Transverse colon (tissue), 4 donors: ENCODE results near the gene OXLD1. TPM values are rescaled to one million over a fixed set of nuclear protein-coding genes. Genes with fewer than 3 reads are reported as not detected.
A peak's percentile ranks its signal among the peaks of the same experiment; 100 is the strongest.

Experiments
- DNase-seq: peaks from one replicate; pipeline ENCODE4 v3.0.0-alpha.2; 2019
- H3K27ac ChIP-seq, 4 donors: fragments of 200-600 bp; sonication (generic); 2 replicates each; pipeline ENCODE4 v1.5.1; 2016 to 2018; ENCODE audit warnings: inconsistent platforms in 4 of 4
- H3K27me3 ChIP-seq: fragments of 200-600 bp; sonication (generic); 2 replicates; pipeline ENCODE4 v1.5.1; 2017; ENCODE audit warnings: inconsistent platforms
- H3K36me3 ChIP-seq, 4 donors: fragments of 200-600 bp; sonication (generic); 2 replicates each; pipeline ENCODE4 v1.5.1; 2017 to 2019; ENCODE audit warnings: inconsistent platforms in 4 of 4
- H3K4me1 ChIP-seq, 4 donors: fragments of 200-600 bp; sonication (generic); 2 replicates each; pipeline ENCODE4 v1.5.1; 2017 to 2020; ENCODE audit warnings: inconsistent platforms in 4 of 4
- H3K4me3 ChIP-seq, 4 donors: fragments of 200-600 bp; sonication (generic); 1 replicate in 1 of 4; 2 replicates in 3 of 4; pipeline versions ENCODE4 v1.5.1 to v1.6.1; 2017 to 2019; ENCODE audit warnings: inconsistent platforms in 4 of 4
- H3K9me3 ChIP-seq, 2 donors: fragments of 200-600 bp; sonication (generic); 2 replicates each; pipeline ENCODE4 v1.5.1; 2017 to 2019; ENCODE audit warnings: inconsistent platforms in 2 of 2
- CTCF ChIP-seq, 5 experiments: fragments of 200-600 bp in 3 of 5; fragments of 450-650 bp in 2 of 5; sonication (generic) in 3 of 5; IDR thresholded peaks; 1 replicate in 2 of 5; 2 replicates in 3 of 5; pipeline ENCODE4 v1.5.1; 2016 to 2017; ENCODE audit warnings: antibody characterized with exemption in 5 of 5, inconsistent platforms in 3 of 5, mild to moderate bottlenecking in 2 of 5, moderate library complexity in 1 of 5
- EP300 ChIP-seq: sonication (generic); formaldehyde crosslinking; IDR thresholded peaks from one replicate; pipeline ENCODE4 v1.6.1; 2017; ENCODE audit warnings: antibody characterized with exemption, low read depth
- POLR2A ChIP-seq: fragments of 450-650 bp; IDR thresholded peaks from one replicate; pipeline ENCODE4 v1.6.1; 2016; ENCODE audit warnings: antibody characterized with exemption, mild to moderate bottlenecking, moderate library complexity
- POLR2AphosphoS5 ChIP-seq, 3 donors: sonication (generic); formaldehyde crosslinking; IDR thresholded peaks; one replicate each; pipeline ENCODE4 v1.6.1; 2016; ENCODE audit warnings: antibody characterized with exemption in 3 of 3
- WGBS, 2 donors: methylation state at CpG; one replicate each; pipeline ENCODE4 v1.1.5; 2018; ENCODE audit warnings: low coverage in 1 of 2; 5-methylcytosine and 5-hydroxymethylcytosine counted together
- in situ Hi-C, 4 donors: fragments of 200-750 bp; cut with MboI; loops; one replicate each; pipeline versions ENCODE4 v1.15.0 to v1.15.1; 2017; ENCODE audit warnings: low sequenced_read_pairs in 3 of 4, low pct_ligation_motif_present in 1 of 4, low pct_unique_long_range_greater_than_20kb in 1 of 4
- intact Hi-C: fragments of 100-400 bp; cut with DNase I; formaldehyde crosslinking; loops from one replicate; pipeline ENCODE4 v1.15.1; 2023; ENCODE audit warnings: low total_unique reads
- total RNA-seq, 4 donors: library from RNA; depleted of rRNA; stranded (reverse); fragments of >200 nt; gene quantifications; one replicate each; pipeline ENCODE4 v1.1.0, GENCODE V29; 2016

The OXLD1 gene
- total RNA-seq, 4 donors from 2014 or later = 21.4 to 63.6 (median 41.2) TPM

GRCh38 chr17:81672954-81673353, 6.5 kb upstream of the OXLD1 start:
- H3K27me3 ChIP-seq = no peaks in the 10 kb centered on the region
- H3K4me1 ChIP-seq = peaks cover 0 to 1% (median under 1%) of the 10 kb centered on the region in 4 donors
- no peak overlapping the region for H3K4me3 ChIP-seq
- H3K27ac ChIP-seq = no peak overlapping the region
- TF ChIP-seq CTCF (IDR thresholded peaks at IDR 0.05) (no peak), POLR2AphosphoS5 (IDR thresholded peaks at IDR 0.05) (no peak), EP300 (no peak), POLR2A (no peak)
- WGBS, 2 donors = 98% methylated on average over 16 of the region's 16 CpGs; no CpG with 5 or more reads in 1 of the 2 donors
- intact Hi-C loops = no loop called here
- peaks cover 0 to 21% (median 6%) of the 10 kb centered on the region in 4 donors for H3K36me3 ChIP-seq
- in situ Hi-C loops = no loop called here
- DNase-seq = no peak
- no peaks in the 10 kb centered on the region for H3K9me3 ChIP-seq

- no peaks in the 10 kb centered on the region for H3K27me3 ChIP-seq
- intact Hi-C loops = no loop called here
- H3K27ac ChIP-seq = no peak overlapping the region
- in situ Hi-C loops = no loop called here
- no peak overlapping the region for H3K4me3 ChIP-seq
- H3K36me3 ChIP-seq = peaks cover 0 to 21% (median 6%) of the 10 kb centered on the region in 4 donors
- DNase-seq = no peak
- peaks cover 3 to 6% (median 5%) of the 10 kb centered on the region in 4 donors for H3K4me1 ChIP-seq
- TF ChIP-seq POLR2A = no peak
- no peak for TF ChIP-seq EP300
- no peak for TF ChIP-seq CTCF (IDR thresholded peaks at IDR 0.05)
- no peak for TF ChIP-seq POLR2AphosphoS5 (IDR thresholded peaks at IDR 0.05)
- WGBS, 2 donors = 90% methylated on average over 16 of the region's 18 CpGs; no CpG with 5 or more reads in 1 of the 2 donors
- H3K9me3 ChIP-seq = no peaks in the 10 kb centered on the region
Measured at GRCh38 chr17:81672504-81672903, 6.1 kb upstream of the OXLD1 start.

GRCh38 chr17:81667754-81668153, 1.3 kb upstream of the OXLD1 start:
- H3K9me3 ChIP-seq = no peaks in the 10 kb centered on the region
- H3K4me1 ChIP-seq = peaks cover 10 to 22% (median 20%) of the 10 kb centered on the region in 4 donors
- in situ Hi-C loops = no loop called here
- no peak overlapping the region for H3K27ac ChIP-seq
- H3K27me3 ChIP-seq = no peaks in the 10 kb centered on the region
- TF ChIP-seq POLR2A (no peak), EP300 (no peak), POLR2AphosphoS5 (IDR thresholded peaks at IDR 0.05) (no peak), CTCF (IDR thresholded peaks at IDR 0.05) (no peak)
- intact Hi-C loops = no loop called here
- peaks cover 0 to 14% (median 4%) of the 10 kb centered on the region in 4 donors for H3K36me3 ChIP-seq
- 86 to 90% methylated on average over 7 to 18 of the region's 18 CpGs for WGBS, 2 donors
- H3K4me3 ChIP-seq = peak overlapping the region in 1 of 4 donors; percentile 96
- DNase-seq = no peak

- Histone ChIP-seq H3K27ac (peak overlapping the region; percentile 90 to 94 (median 92)), H3K9me3 (no peaks in the 10 kb centered on the region), H3K4me1 (peaks cover 10 to 22% (median 20%) of the 10 kb centered on the region in 4 donors), H3K27me3 (no peaks in the 10 kb centered on the region), H3K4me3 (peak overlapping the region; percentile 95 to 98 (median 96)), H3K36me3 (peaks cover 0 to 6% (median 0%) of the 10 kb centered on the region in 4 donors)
- in situ Hi-C loops = no loop called here
- 1% methylated on average over 9 of the region's 16 CpGs; no CpG with 5 or more reads in 1 of the 2 donors for WGBS, 2 donors
- TF ChIP-seq EP300 (no peak), POLR2AphosphoS5 (IDR thresholded peaks at IDR 0.05) (no peak), CTCF (IDR thresholded peaks at IDR 0.05) (no peak), POLR2A (no peak)
- intact Hi-C loops = no loop called here
- DNase-seq = no peak
Measured at GRCh38 chr17:81666092-81666341, 388 bp downstream of the OXLD1 start.
